H9 (cell line): ENCODE results near the gene OSBPL10. TPM values are rescaled to one million over a fixed set of nuclear protein-coding genes. Genes with fewer than 3 reads are reported as not detected.

Source experiments
- DNase-seq: peaks from one replicate; pipeline ENCODE4 v3.0.0-alpha.2; 2017
- H2AFZ ChIP-seq: one replicate; pipeline ENCODE4 v1.6.1; 2013; ENCODE audit warnings: mild to moderate bottlenecking, low read length, control low read depth, moderate library complexity
- H2AK5ac ChIP-seq: 2 replicates; pipeline ENCODE4 v1.6.1; 2013; ENCODE audit warnings: low read length, control low read depth, mixed read lengths; ENCODE audit not compliant: insufficient read length
- H2BK120ac ChIP-seq: one replicate; pipeline ENCODE4 v1.6.1; 2013; ENCODE audit warnings: low read depth, mild to moderate bottlenecking, low read length, control low read depth, inconsistent platforms; ENCODE audit not compliant: poor library complexity, severe bottlenecking
- H2BK12ac ChIP-seq: 2 replicates; pipeline ENCODE4 v1.6.1; 2013; ENCODE audit warnings: low read length, control low read depth, mixed read lengths, low read depth; ENCODE audit not compliant: insufficient read length
- H2BK15ac ChIP-seq: 2 replicates; pipeline ENCODE4 v1.6.1; 2013; ENCODE audit warnings: low read depth, low read length, control low read depth
- H2BK20ac ChIP-seq: one replicate; pipeline ENCODE4 v1.6.1; 2013; ENCODE audit warnings: low read depth, mild to moderate bottlenecking, low read length, control low read depth, inconsistent platforms; ENCODE audit not compliant: poor library complexity, severe bottlenecking
- H2BK5ac ChIP-seq: 2 replicates; pipeline ENCODE4 v1.6.1; 2013; ENCODE audit warnings: low read length, control low read depth, mixed read lengths; ENCODE audit not compliant: insufficient read length
- H3K14ac ChIP-seq: 2 replicates; pipeline ENCODE4 v1.6.1; 2013; ENCODE audit warnings: low read length, control low read depth; ENCODE audit not compliant: insufficient read depth
- H3K18ac ChIP-seq: 2 replicates; pipeline ENCODE4 v1.6.1; 2013; ENCODE audit warnings: low read depth, mild to moderate bottlenecking, mixed read lengths, low read length, control low read depth; ENCODE audit not compliant: insufficient read length
- H3K23ac ChIP-seq: 2 replicates; pipeline ENCODE4 v1.6.1; 2013; ENCODE audit warnings: low read length, control low read depth, mixed read lengths, low read depth; ENCODE audit not compliant: insufficient read length
- H3K23me2 ChIP-seq: 2 replicates; pipeline ENCODE4 v1.6.1; 2013; ENCODE audit warnings: low read depth, mild to moderate bottlenecking, mixed read lengths, low read length, control low read depth; ENCODE audit not compliant: insufficient read length, poor library complexity, severe bottlenecking
- H3K27ac ChIP-seq: 2 replicates; pipeline ENCODE4 v1.5.1; 2013; ENCODE audit warnings: low read length, control low read depth, mixed read lengths, low read depth; ENCODE audit not compliant: insufficient read length
- H3K27me3 ChIP-seq: 2 replicates; pipeline ENCODE4 v1.6.1; 2013; ENCODE audit warnings: low read length, control low read depth, inconsistent platforms; ENCODE audit not compliant: insufficient read depth
- H3K4ac ChIP-seq: 2 replicates; pipeline ENCODE4 v1.6.1; 2013; ENCODE audit warnings: low read depth, mild to moderate bottlenecking, control low read depth, inconsistent platforms, low read length, moderate library complexity
- H3K4me1 ChIP-seq: 2 replicates; pipeline ENCODE4 v1.6.1; 2013; ENCODE audit warnings: low read length, control low read depth, inconsistent platforms; ENCODE audit not compliant: insufficient read depth
- H3K4me2 ChIP-seq: 2 replicates; pipeline ENCODE4 v1.6.1; 2013; ENCODE audit warnings: low read length, control low read depth, mixed read lengths; ENCODE audit not compliant: insufficient read length, insufficient read depth
- H3K56ac ChIP-seq: 2 replicates; pipeline ENCODE4 v1.6.1; 2013; ENCODE audit warnings: low read depth, mild to moderate bottlenecking, mixed read lengths, low read length, control low read depth; ENCODE audit not compliant: insufficient read length
- H3K79me1 ChIP-seq: 2 replicates; pipeline ENCODE4 v1.6.1; 2013; ENCODE audit warnings: low read depth, mild to moderate bottlenecking, moderate library complexity, low read length, control low read depth, inconsistent platforms; ENCODE audit not compliant: insufficient read depth, poor library complexity, severe bottlenecking
- H3K79me2 ChIP-seq: 2 replicates; pipeline ENCODE4 v1.6.1; 2013; ENCODE audit warnings: low read length, control low read depth, inconsistent platforms; ENCODE audit not compliant: insufficient read depth
- H3K9ac ChIP-seq: 2 replicates; pipeline ENCODE4 v1.6.1; 2013; ENCODE audit warnings: low read length, control low read depth, mixed read lengths; ENCODE audit not compliant: insufficient read length; ENCODE audit errors: extremely low read depth
- H3K9me3 ChIP-seq: one replicate; pipeline ENCODE4 v1.6.1; 2013; ENCODE audit warnings: low read depth, low read length, inconsistent platforms; ENCODE audit not compliant: control insufficient read depth
- H3T11ph ChIP-seq: one replicate; pipeline ENCODE4 v1.6.1; 2013; ENCODE audit warnings: mild to moderate bottlenecking, low read length, control low read depth, inconsistent platforms
- H4K20me1 ChIP-seq: one replicate; pipeline ENCODE4 v1.6.1; 2013; ENCODE audit not compliant: control insufficient read depth, insufficient read length, insufficient read depth
- H4K5ac ChIP-seq: 2 replicates; pipeline ENCODE4 v1.6.1; 2013; ENCODE audit warnings: low read depth, mild to moderate bottlenecking, mixed read lengths, low read length, control low read depth; ENCODE audit not compliant: insufficient read length
- H4K8ac ChIP-seq: replicated peaks from 2 replicates; pipeline ENCODE4 v1.6.1; 2013; ENCODE audit warnings: low read length, control low read depth, mixed read lengths, low read depth; ENCODE audit not compliant: insufficient read length
- H4K91ac ChIP-seq: 2 replicates; pipeline ENCODE4 v1.6.1; 2013; ENCODE audit warnings: low read depth, mild to moderate bottlenecking, moderate library complexity, mixed read lengths, low read length, control low read depth; ENCODE audit not compliant: insufficient read length
- H3K27ac Mint-ChIP-seq, 3 experiments: 2 replicates in 2 of 3; 3 replicates in 1 of 3; pipeline ENCODE4 v1.8.0; 2020 to 2021; ENCODE audit warnings: mixed read lengths in 3 of 3, mild to moderate bottlenecking in 1 of 3, moderate library complexity in 1 of 3
- H3K27me3 Mint-ChIP-seq: 2 replicates; pipeline ENCODE4 v1.8.0; 2021; ENCODE audit warnings: low read depth, mild to moderate bottlenecking, moderate library complexity, mixed read lengths
- H3K36me3 Mint-ChIP-seq, 3 experiments: 2 replicates in 2 of 3; 3 replicates in 1 of 3; pipeline ENCODE4 v1.8.0; 2020 to 2021; ENCODE audit warnings: low read depth in 3 of 3, mixed read lengths in 3 of 3; ENCODE audit not compliant: insufficient read depth in 1 of 3
- H3K4me1 Mint-ChIP-seq, 2 experiments: 2 replicates each; pipeline ENCODE4 v1.8.0; 2020; ENCODE audit warnings: mixed read lengths in 2 of 2
- H3K4me3 Mint-ChIP-seq, 2 experiments: 2 replicates in 1 of 2; 3 replicates in 1 of 2; pipeline ENCODE4 v1.8.0; 2020 to 2021; ENCODE audit warnings: mild to moderate bottlenecking in 2 of 2, mixed read lengths in 2 of 2, moderate library complexity in 1 of 2
- H3K9me3 Mint-ChIP-seq, 2 experiments: 2 replicates in 1 of 2; 3 replicates in 1 of 2; pipeline ENCODE4 v1.8.0; 2020; ENCODE audit warnings: mild to moderate bottlenecking in 2 of 2, mixed read lengths in 2 of 2, moderate library complexity in 1 of 2
- whole genome bisulfite sequencing: extraction: QIAGEN DNeasy Blood & Tissue Kit; methylation state at CpG from one replicate; pipeline ENCODE4 v1.1.7; 2013; ENCODE audit warnings: missing lambda C conversion rate, low lambda C conversion rate, mixed read lengths; ENCODE audit not compliant: insufficient read length; ENCODE audit errors: extremely low coverage; 5-methylcytosine and 5-hydroxymethylcytosine counted together
- total RNA-seq: library from RNA; stranded (reverse); gene quantifications from 2 replicates; pipeline ENCODE4 v1.2.1, GENCODE V29; 2021
- TF ChIP-seq, protein P1 (sequence below): fragments of 200-600 bp; sonication (generic); conservative IDR thresholded peaks from 3 replicates; pipeline ENCODE4 v1.8.0; 2021; ENCODE audit warnings: antibody characterized with exemption, mild to moderate bottlenecking

Gene OSBPL10
- total RNA-seq, 1 experiment from 2014 or later: 42.7 TPM

DNA sequence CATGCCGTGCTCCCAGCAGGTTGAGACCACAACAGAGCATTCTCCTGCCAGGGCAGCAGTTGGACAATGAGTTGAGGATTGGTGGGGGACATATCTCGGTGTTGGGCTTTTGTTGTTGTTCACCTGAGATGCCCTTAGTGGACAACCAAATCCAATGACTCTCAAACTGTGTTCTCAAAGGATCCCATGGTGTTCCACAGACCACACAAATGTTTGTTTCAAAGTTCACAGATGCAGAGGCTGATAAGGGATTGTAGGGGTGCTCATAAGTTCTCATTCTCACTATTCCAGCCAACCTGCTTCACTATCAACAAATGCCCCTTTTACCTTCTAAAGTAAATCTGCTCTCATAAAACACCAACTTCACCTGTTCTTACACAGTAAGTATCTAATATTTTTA lies 159.9 kb downstream of the OSBPL10 start:
- no peak overlapping the region for H3K4me2 ChIP-seq
- no peak overlapping the region for H2BK20ac ChIP-seq
- H2AFZ ChIP-seq: no peak overlapping the region

More for the DNA sequence above, 159.9 kb downstream of the OSBPL10 start:
- Histone ChIP-seq H3K14ac (no peak overlapping the region), H3K9ac (no peak overlapping the region), H3T11ph (no peak overlapping the region), H2BK12ac (no peak overlapping the region), H3K23ac (no peak overlapping the region), H2BK5ac (no peak overlapping the region), H3K18ac (no peak overlapping the region), H2BK120ac (no peak overlapping the region), H2AK5ac (no peak overlapping the region), H3K79me1 (no peaks in the 10 kb centered on the region), H3K27ac (no peak overlapping the region), H3K56ac (no peak overlapping the region), H3K79me2 (no peaks in the 10 kb centered on the region; the same call in 1 of the 2 replicates), H3K27me3 (no peaks in the 10 kb centered on the region), H4K20me1 (no peaks in the 10 kb centered on the region), H4K5ac (no peak overlapping the region), H4K91ac (no peak overlapping the region), H2BK15ac (no peak overlapping the region), H3K4ac (no peak overlapping the region), H3K23me2 (no peaks in the 10 kb centered on the region), H3K9me3 (no peaks in the 10 kb centered on the region), H3K4me1 (peaks cover 2% of the 10 kb centered on the region; the same call in 1 of the 2 replicates), H4K8ac (no peak overlapping the region)
- WGBS: no CpG with 5 or more reads among the region's 2 CpGs
- TF ChIP-seq, protein P1, sequence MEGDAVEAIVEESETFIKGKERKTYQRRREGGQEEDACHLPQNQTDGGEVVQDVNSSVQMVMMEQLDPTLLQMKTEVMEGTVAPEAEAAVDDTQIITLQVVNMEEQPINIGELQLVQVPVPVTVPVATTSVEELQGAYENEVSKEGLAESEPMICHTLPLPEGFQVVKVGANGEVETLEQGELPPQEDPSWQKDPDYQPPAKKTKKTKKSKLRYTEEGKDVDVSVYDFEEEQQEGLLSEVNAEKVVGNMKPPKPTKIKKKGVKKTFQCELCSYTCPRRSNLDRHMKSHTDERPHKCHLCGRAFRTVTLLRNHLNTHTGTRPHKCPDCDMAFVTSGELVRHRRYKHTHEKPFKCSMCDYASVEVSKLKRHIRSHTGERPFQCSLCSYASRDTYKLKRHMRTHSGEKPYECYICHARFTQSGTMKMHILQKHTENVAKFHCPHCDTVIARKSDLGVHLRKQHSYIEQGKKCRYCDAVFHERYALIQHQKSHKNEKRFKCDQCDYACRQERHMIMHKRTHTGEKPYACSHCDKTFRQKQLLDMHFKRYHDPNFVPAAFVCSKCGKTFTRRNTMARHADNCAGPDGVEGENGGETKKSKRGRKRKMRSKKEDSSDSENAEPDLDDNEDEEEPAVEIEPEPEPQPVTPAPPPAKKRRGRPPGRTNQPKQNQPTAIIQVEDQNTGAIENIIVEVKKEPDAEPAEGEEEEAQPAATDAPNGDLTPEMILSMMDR: no peak
- Mint-ChIP-seq H3K27ac (no peak overlapping the region), H3K36me3 (peaks cover 6 to 18% (median 11%) of the 10 kb centered on the region in 3 experiments; a peak in 5 of 7 replicates), H3K4me3 (no peak overlapping the region), H3K9me3 (no peaks in the 10 kb centered on the region), H3K27me3 (no peaks in the 10 kb centered on the region), H3K4me1 (peaks cover 4 to 14% of the 10 kb centered on the region in 2 experiments)
- DNase-seq: no peak
